Stomach (tissue), 4 donors: ENCODE results near the gene TMBIM4.

ENCODE experiments used
- EP300 ChIP-seq: sonication (generic); formaldehyde crosslinking; IDR thresholded peaks from one replicate; pipeline ENCODE4 v1.6.1; 2017; ENCODE audit warnings: antibody characterized with exemption
- POLR2A ChIP-seq, 4 donors: fragments of 450-650 bp; IDR thresholded peaks; one replicate each; pipeline ENCODE4 v1.6.1; 2016; ENCODE audit warnings: antibody characterized with exemption in 4 of 4, control low read depth in 2 of 4, mild to moderate bottlenecking in 1 of 4, moderate library complexity in 1 of 4
- POLR2AphosphoS5 ChIP-seq, 3 donors: sonication (generic); formaldehyde crosslinking; IDR thresholded peaks; one replicate each; pipeline ENCODE4 v1.6.1; 2016; ENCODE audit warnings: antibody characterized with exemption in 3 of 3
- TF ChIP-seq, protein P1 (sequence below), 7 experiments: fragments of 450-650 bp in 4 of 7; fragments of 200-600 bp in 3 of 7; sonication (generic) in 3 of 7; IDR thresholded peaks; one replicate each; pipeline ENCODE4 v1.5.1; 2016 to 2019; ENCODE audit warnings: antibody characterized with exemption in 7 of 7, control low read depth in 2 of 7, mild to moderate bottlenecking in 1 of 7

DNA sequence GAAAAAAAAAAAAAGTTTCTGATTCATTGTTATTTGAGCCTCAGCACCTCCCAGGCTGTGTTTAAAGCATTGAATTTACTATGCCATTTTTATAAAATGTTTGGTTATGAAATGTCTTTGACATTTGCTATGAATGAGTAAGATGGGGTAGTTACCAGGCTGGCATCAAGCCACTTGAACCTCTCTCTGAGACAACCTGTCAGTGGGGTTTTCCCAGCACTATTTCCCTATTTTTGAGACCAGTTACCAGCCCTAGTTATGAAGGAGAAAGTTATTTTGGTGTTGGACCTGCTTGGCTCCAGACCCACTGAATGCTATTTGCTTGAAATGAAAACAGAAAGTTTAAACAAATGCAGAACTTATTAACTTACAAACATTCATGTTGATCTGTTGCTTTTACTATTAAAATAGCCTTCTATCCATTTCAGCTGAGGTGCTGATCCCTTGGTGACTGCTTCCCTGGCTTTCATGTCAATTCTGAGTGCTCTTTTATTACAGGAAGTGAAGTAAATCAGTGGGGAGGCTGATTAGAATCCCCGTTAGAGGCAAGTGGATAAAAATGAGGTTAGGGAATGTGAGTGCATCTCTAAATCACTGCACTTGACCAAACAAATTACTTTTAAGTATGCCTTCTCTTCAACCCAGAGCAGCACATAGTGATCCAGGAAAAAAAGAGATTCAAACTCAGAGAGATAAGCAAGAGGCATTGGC is 77.1 kb downstream of the TMBIM4 start:
- TF ChIP-seq, protein P1, sequence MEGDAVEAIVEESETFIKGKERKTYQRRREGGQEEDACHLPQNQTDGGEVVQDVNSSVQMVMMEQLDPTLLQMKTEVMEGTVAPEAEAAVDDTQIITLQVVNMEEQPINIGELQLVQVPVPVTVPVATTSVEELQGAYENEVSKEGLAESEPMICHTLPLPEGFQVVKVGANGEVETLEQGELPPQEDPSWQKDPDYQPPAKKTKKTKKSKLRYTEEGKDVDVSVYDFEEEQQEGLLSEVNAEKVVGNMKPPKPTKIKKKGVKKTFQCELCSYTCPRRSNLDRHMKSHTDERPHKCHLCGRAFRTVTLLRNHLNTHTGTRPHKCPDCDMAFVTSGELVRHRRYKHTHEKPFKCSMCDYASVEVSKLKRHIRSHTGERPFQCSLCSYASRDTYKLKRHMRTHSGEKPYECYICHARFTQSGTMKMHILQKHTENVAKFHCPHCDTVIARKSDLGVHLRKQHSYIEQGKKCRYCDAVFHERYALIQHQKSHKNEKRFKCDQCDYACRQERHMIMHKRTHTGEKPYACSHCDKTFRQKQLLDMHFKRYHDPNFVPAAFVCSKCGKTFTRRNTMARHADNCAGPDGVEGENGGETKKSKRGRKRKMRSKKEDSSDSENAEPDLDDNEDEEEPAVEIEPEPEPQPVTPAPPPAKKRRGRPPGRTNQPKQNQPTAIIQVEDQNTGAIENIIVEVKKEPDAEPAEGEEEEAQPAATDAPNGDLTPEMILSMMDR (IDR thresholded peaks at IDR 0.05) = no peak
- TF ChIP-seq EP300 (no peak), POLR2A (IDR thresholded peaks at IDR 0.05) (no peak), POLR2AphosphoS5 (IDR thresholded peaks at IDR 0.05) (no peak)
